ENCODE measurements around the gene DGCR6L. TPM values are rescaled to one million over a fixed set of nuclear protein-coding genes. Genes with fewer than 3 reads are reported as not detected.
A peak's percentile ranks its signal among the peaks of the same experiment; 100 is the strongest.
"Not testable (repeated sequence)": the region's sequence is repeated elsewhere in the genome, so short reads cannot be mapped to it uniquely, and the experiment has no call there.

DGCR6L gene
- 35.8 TPM for total RNA-seq
- long read RNA-seq, transcript DGCR6L-201 (5 exons, 1,154 nt): major isoform, 68 of 80 reads
- long read RNA-seq, partial matches to known transcripts: 9 of 80 reads
- long read RNA-seq, other reads (novel, unspliced or antisense): 2 of 80 reads

GRCh38 chr22:20319745-20320658 lies at the start of gene DGCR6L:
Gene DGCR6L (minus strand): TSS chr22:20320060. CDS start chr22:20319988, 72 bp downstream.
- Histone ChIP-seq H3K27me3 (no peaks in the 10 kb centered on the region), H3K4me3 (peak within 1 kb of the TSS; percentile 98), H3K4me1 (peaks cover 21% of the 10 kb centered on the region), H3K27ac (peak within 1 kb of the TSS; percentile 77), H3K9me3 (no peaks in the 10 kb centered on the region), H3K36me3 (no peaks in the 10 kb centered on the region)
- TF ChIP-seq CTCF (IDR thresholded peaks at IDR 0.05): no peak
- ATAC-seq (peak; percentile 96), DNase-seq (peak; percentile 99)
- intact Hi-C loops (cut with DNase I): no loop called here

- H3K4me1 ChIP-seq; intact Hi-C loops (cut with DNase I); H3K27me3 ChIP-seq; H3K9me3 ChIP-seq; H3K27ac ChIP-seq; ATAC-seq; H3K4me3 ChIP-seq; H3K36me3 ChIP-seq; DNase-seq: not testable (repeated sequence)
Observed at GRCh38 chr22:20368875-20369274, 49.0 kb upstream of the DGCR6L start.

GRCh38 chr22:20366841-20367240 lies 47.0 kb upstream of the DGCR6L start:
- peak; percentile 29 for ATAC-seq

GRCh38 chr22:20364335-20365260 lies 44.7 kb upstream of the DGCR6L start:
- DNase-seq; H3K9me3 ChIP-seq; H3K4me3 ChIP-seq; H3K36me3 ChIP-seq; H3K27me3 ChIP-seq; H3K27ac ChIP-seq; H3K4me1 ChIP-seq; intact Hi-C loops (cut with DNase I): not testable (repeated sequence)
- ATAC-seq: peak; percentile 29

More at GRCh38 chr22:20366841-20367240, 47.0 kb upstream of the DGCR6L start:
- intact Hi-C loops (cut with DNase I); H3K27me3 ChIP-seq; H3K27ac ChIP-seq; H3K9me3 ChIP-seq; H3K4me1 ChIP-seq; H3K36me3 ChIP-seq; DNase-seq; H3K4me3 ChIP-seq: not testable (repeated sequence)

- H3K4me1 ChIP-seq; H3K27ac ChIP-seq; H3K9me3 ChIP-seq; H3K4me3 ChIP-seq; intact Hi-C loops (cut with DNase I); ATAC-seq; DNase-seq; H3K36me3 ChIP-seq; H3K27me3 ChIP-seq: not testable (repeated sequence)
Observed at GRCh38 chr22:20362403-20362802, 42.5 kb upstream of the DGCR6L start.

GRCh38 chr22:20361752-20362229 lies 41.9 kb upstream of the DGCR6L start:
- intact Hi-C loops (cut with DNase I); ATAC-seq; H3K4me3 ChIP-seq; DNase-seq; H3K4me1 ChIP-seq; H3K9me3 ChIP-seq; H3K27ac ChIP-seq; H3K36me3 ChIP-seq; H3K27me3 ChIP-seq: not testable (repeated sequence)

GRCh38 chr22:20360866-20361751 lies 41.2 kb upstream of the DGCR6L start:
- H3K4me3 ChIP-seq; H3K36me3 ChIP-seq; H3K9me3 ChIP-seq; DNase-seq; ATAC-seq; H3K27me3 ChIP-seq; intact Hi-C loops (cut with DNase I); H3K4me1 ChIP-seq; H3K27ac ChIP-seq: not testable (repeated sequence)

- H3K27me3 ChIP-seq; ATAC-seq; H3K9me3 ChIP-seq; H3K36me3 ChIP-seq; H3K4me3 ChIP-seq; H3K27ac ChIP-seq; H3K4me1 ChIP-seq; intact Hi-C loops (cut with DNase I); DNase-seq: not testable (repeated sequence)
Observed at GRCh38 chr22:20360261-20360660, 40.4 kb upstream of the DGCR6L start.

GRCh38 chr22:20358503-20359239 lies 38.8 kb upstream of the DGCR6L start:
- H3K27me3 ChIP-seq; H3K4me3 ChIP-seq; H3K27ac ChIP-seq; intact Hi-C loops (cut with DNase I); H3K36me3 ChIP-seq; H3K4me1 ChIP-seq; DNase-seq; H3K9me3 ChIP-seq; ATAC-seq: not testable (repeated sequence)

GRCh38 chr22:20357967-20358366 lies 38.1 kb upstream of the DGCR6L start:
- intact Hi-C loops (cut with DNase I); H3K27me3 ChIP-seq; H3K4me1 ChIP-seq; H3K36me3 ChIP-seq; DNase-seq; H3K9me3 ChIP-seq; H3K27ac ChIP-seq; ATAC-seq; H3K4me3 ChIP-seq: not testable (repeated sequence)

GRCh38 chr22:20356906-20357305 lies 37.0 kb upstream of the DGCR6L start:
- H3K27ac ChIP-seq; DNase-seq; H3K9me3 ChIP-seq; intact Hi-C loops (cut with DNase I); H3K27me3 ChIP-seq; ATAC-seq; H3K4me1 ChIP-seq; H3K36me3 ChIP-seq; H3K4me3 ChIP-seq: not testable (repeated sequence)

All from upper lobe of right lung (tissue), 1 donor.